Thoracic aorta (tissue), 2 donors: Measurements from ENCODE around the gene COMMD4. TPM values are rescaled to one million over a fixed set of nuclear protein-coding genes. Genes with fewer than 3 reads are reported as not detected.

Experiments used
- ATAC-seq: fragments of 150-250 bp; one replicate; pipeline ENCODE4 v1.8.0; 2017; ENCODE audit warnings: low read depth; ENCODE audit not compliant: insufficient number of reproducible peaks, low FRiP score
- DNase-seq: peaks from one replicate; pipeline ENCODE4 v3.0.0-alpha.2; 2020; ENCODE audit warnings: low spot score
- H3K27ac ChIP-seq, 2 donors: fragments of 200-600 bp; sonication (generic); 1 replicate in 1 of 2; 2 replicates in 1 of 2; pipeline ENCODE4 v1.5.1; 2016; ENCODE audit warnings: mild to moderate bottlenecking in 2 of 2, moderate library complexity in 2 of 2
- H3K27me3 ChIP-seq: fragments of 200-600 bp; sonication (generic); replicated peaks from 2 replicates; pipeline ENCODE4 v1.6.0; 2016; ENCODE audit warnings: mild to moderate bottlenecking; ENCODE audit not compliant: insufficient read depth
- H3K36me3 ChIP-seq: fragments of 200-600 bp; sonication (generic); one replicate; pipeline ENCODE4 v1.5.1; 2016
- H3K4me1 ChIP-seq, 2 donors: fragments of 200-600 bp; sonication (generic); 1 replicate in 1 of 2; 2 replicates in 1 of 2; pipeline versions ENCODE4 v1.5.1 to v1.6.0; 2016; ENCODE audit warnings: low read depth in 2 of 2, mild to moderate bottlenecking in 1 of 2; ENCODE audit not compliant: control insufficient read depth in 1 of 2
- H3K4me3 ChIP-seq: fragments of 200-600 bp; sonication (generic); 2 replicates; pipeline ENCODE4 v1.5.1; 2016; ENCODE audit warnings: mild to moderate bottlenecking
- H3K9me3 ChIP-seq: fragments of 200-600 bp; sonication (generic); 2 replicates; pipeline ENCODE4 v1.5.1; 2016
- CTCF ChIP-seq: fragments of 200-600 bp; sonication (generic); IDR thresholded peaks from one replicate; pipeline ENCODE4 v1.5.1; 2019; ENCODE audit warnings: antibody characterized with exemption
- total RNA-seq, 2 donors: library from RNA; depleted of rRNA; stranded (reverse); fragments of >200 nt; gene quantifications; one replicate each; pipeline versions ENCODE4 v1.1.0 to v1.2.3, GENCODE V29; 2016

COMMD4 gene
- total RNA-seq, 2 donors from 2014 or later = 57.6 to 71.2 TPM

- H3K36me3 ChIP-seq = peaks cover 3% of the 10 kb centered on the region
- H3K4me1 ChIP-seq = peaks cover 6 to 23% of the 10 kb centered on the region in 2 donors
- H3K4me3 ChIP-seq = no peak overlapping the region
- ATAC-seq (no peak), DNase-seq (no peak)
- H3K27me3 ChIP-seq = no peaks in the 10 kb centered on the region
- no peaks in the 10 kb centered on the region for H3K9me3 ChIP-seq
- TF ChIP-seq CTCF = no peak
- H3K27ac ChIP-seq = no peak overlapping the region
These were observed 14.9 kb downstream of the COMMD4 start for GRCh38 chr15:75350601-75351361.

- no peak for TF ChIP-seq CTCF
- DNase-seq (no peak), ATAC-seq (no peak)
- H3K36me3 ChIP-seq = peaks cover 6% of the 10 kb centered on the region
- no peak overlapping the region for H3K4me3 ChIP-seq
- H3K27me3 ChIP-seq = no peaks in the 10 kb centered on the region
- no peak overlapping the region for H3K27ac ChIP-seq
- H3K4me1 ChIP-seq = peaks cover 6 to 14% of the 10 kb centered on the region in 2 donors
- no peaks in the 10 kb centered on the region for H3K9me3 ChIP-seq
These were observed 16.6 kb downstream of the COMMD4 start for GRCh38 chr15:75352186-75353080.

GRCh38 chr15:75353604-75354003 lies 17.7 kb downstream of the COMMD4 start:
- no peak for TF ChIP-seq CTCF
- Histone ChIP-seq H3K36me3 (peaks cover 11% of the 10 kb centered on the region), H3K27me3 (no peaks in the 10 kb centered on the region), H3K4me3 (no peak overlapping the region), H3K9me3 (no peaks in the 10 kb centered on the region), H3K4me1 (peaks cover 4 to 9% of the 10 kb centered on the region in 2 donors), H3K27ac (no peak overlapping the region)
- DNase-seq = no peak
- ATAC-seq = no peak

GRCh38 chr15:75354454-75354853 lies 18.6 kb downstream of the COMMD4 start:
- Histone ChIP-seq H3K4me1 (peaks cover 0 to under 1% of the 10 kb centered on the region in 2 donors), H3K4me3 (no peak overlapping the region), H3K27ac (no peak overlapping the region), H3K9me3 (no peaks in the 10 kb centered on the region), H3K27me3 (no peaks in the 10 kb centered on the region), H3K36me3 (peaks cover 15% of the 10 kb centered on the region)
- ATAC-seq (no peak), DNase-seq (no peak)
- TF ChIP-seq CTCF = no peak

- no peak for DNase-seq
- ATAC-seq = no peak
- Histone ChIP-seq H3K36me3 (peaks cover 20% of the 10 kb centered on the region), H3K4me3 (no peak overlapping the region), H3K27me3 (no peaks in the 10 kb centered on the region), H3K9me3 (no peaks in the 10 kb centered on the region), H3K4me1 (no peaks in the 10 kb centered on the region), H3K27ac (no peak overlapping the region)
- no peak for TF ChIP-seq CTCF
These were observed 19.5 kb downstream of the COMMD4 start for GRCh38 chr15:75355369-75355768.
